Measurements from ENCODE around the gene CDK10. TPM values are rescaled to one million over a fixed set of nuclear protein-coding genes. Genes with fewer than 3 reads are reported as not detected.

Gene CDK10
- total RNA-seq, 1 experiment from 2014 or later, result 52.6 TPM

DNA sequence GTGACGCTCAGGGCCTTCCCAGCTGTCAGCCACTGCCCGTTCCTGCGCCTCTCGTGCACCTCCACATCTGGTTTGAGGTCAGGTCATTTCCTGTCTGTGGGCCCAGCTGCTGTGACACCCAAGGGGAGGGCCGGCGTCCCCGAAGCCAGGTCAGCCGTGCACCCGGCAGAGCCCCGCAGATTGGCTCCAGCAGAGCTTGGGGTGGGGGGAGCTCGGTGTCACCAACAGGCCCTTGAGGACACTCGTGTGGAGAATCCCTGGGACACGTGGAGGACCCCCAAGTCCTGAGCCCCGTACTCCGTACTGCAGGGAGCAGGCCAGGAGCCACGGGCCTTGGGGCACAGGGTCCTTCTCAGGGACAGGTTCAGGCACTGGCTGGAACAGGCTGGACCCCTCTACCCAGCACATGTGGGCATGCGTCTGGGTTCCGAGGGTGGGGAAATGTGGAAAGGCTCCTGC lies 10.2 kb downstream of the CDK10 start:
- CTCF ChIA-PET, result no interaction called here
- intact Hi-C loops (cut with micrococcal nuclease; ENCODE audit: unreplicated experiment), result no loop called here
- POLR2A ChIA-PET, result no interaction called here
- H3K9me3 ChIP-seq (ENCODE audit: control insufficient read depth, insufficient read depth, low read depth, low read length), result no peaks in the 10 kb centered on the region
- H3K36me3 ChIP-seq (ENCODE audit: control insufficient read depth, insufficient read depth, low read length), result no peaks in the 10 kb centered on the region; the same call in 1 of the 2 replicates
- ATAC-seq (no peak), DNase-seq (ENCODE audit: low read depth, low spot score) (no peak)
- H3K27ac ChIP-seq (ENCODE audit: low read length), result no peak overlapping the region
- H3K27me3 ChIP-seq (ENCODE audit: control insufficient read depth, insufficient read depth, low read length), result no peaks in the 10 kb centered on the region
- BruUV-seq (replicated peaks), result no TSS peak
- H3K4me1 ChIP-seq (ENCODE audit: control insufficient read depth, insufficient read depth, low read length), result peaks cover 4% of the 10 kb centered on the region; the same call in 1 of the 2 replicates
- TF ChIP-seq, protein P1, sequence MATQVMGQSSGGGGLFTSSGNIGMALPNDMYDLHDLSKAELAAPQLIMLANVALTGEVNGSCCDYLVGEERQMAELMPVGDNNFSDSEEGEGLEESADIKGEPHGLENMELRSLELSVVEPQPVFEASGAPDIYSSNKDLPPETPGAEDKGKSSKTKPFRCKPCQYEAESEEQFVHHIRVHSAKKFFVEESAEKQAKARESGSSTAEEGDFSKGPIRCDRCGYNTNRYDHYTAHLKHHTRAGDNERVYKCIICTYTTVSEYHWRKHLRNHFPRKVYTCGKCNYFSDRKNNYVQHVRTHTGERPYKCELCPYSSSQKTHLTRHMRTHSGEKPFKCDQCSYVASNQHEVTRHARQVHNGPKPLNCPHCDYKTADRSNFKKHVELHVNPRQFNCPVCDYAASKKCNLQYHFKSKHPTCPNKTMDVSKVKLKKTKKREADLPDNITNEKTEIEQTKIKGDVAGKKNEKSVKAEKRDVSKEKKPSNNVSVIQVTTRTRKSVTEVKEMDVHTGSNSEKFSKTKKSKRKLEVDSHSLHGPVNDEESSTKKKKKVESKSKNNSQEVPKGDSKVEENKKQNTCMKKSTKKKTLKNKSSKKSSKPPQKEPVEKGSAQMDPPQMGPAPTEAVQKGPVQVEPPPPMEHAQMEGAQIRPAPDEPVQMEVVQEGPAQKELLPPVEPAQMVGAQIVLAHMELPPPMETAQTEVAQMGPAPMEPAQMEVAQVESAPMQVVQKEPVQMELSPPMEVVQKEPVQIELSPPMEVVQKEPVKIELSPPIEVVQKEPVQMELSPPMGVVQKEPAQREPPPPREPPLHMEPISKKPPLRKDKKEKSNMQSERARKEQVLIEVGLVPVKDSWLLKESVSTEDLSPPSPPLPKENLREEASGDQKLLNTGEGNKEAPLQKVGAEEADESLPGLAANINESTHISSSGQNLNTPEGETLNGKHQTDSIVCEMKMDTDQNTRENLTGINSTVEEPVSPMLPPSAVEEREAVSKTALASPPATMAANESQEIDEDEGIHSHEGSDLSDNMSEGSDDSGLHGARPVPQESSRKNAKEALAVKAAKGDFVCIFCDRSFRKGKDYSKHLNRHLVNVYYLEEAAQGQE (IDR thresholded peaks at IDR 0.05; ENCODE audit: insufficient read depth in 1 of 2, low read depth in 2 of 2, low read length in 1 of 2), result no peak
- TF ChIP-seq SIN3A (IDR thresholded peaks at IDR 0.05; ENCODE audit: borderline replicate concordance, insufficient read depth, low read depth, low read length) (no peak), POLR2AphosphoS5 (IDR thresholded peaks at IDR 0.05; ENCODE audit: low read depth, low read length) (no peak), TCF7L2 (IDR thresholded peaks at IDR 0.05; ENCODE audit: low read depth, low read length) (no peak)
- TF ChIP-seq, protein P2, sequence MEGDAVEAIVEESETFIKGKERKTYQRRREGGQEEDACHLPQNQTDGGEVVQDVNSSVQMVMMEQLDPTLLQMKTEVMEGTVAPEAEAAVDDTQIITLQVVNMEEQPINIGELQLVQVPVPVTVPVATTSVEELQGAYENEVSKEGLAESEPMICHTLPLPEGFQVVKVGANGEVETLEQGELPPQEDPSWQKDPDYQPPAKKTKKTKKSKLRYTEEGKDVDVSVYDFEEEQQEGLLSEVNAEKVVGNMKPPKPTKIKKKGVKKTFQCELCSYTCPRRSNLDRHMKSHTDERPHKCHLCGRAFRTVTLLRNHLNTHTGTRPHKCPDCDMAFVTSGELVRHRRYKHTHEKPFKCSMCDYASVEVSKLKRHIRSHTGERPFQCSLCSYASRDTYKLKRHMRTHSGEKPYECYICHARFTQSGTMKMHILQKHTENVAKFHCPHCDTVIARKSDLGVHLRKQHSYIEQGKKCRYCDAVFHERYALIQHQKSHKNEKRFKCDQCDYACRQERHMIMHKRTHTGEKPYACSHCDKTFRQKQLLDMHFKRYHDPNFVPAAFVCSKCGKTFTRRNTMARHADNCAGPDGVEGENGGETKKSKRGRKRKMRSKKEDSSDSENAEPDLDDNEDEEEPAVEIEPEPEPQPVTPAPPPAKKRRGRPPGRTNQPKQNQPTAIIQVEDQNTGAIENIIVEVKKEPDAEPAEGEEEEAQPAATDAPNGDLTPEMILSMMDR (IDR thresholded peaks at IDR 0.05), result no peak
- H3K4me3 ChIP-seq (ENCODE audit: low read depth in 2 of 2, low read length in 2 of 2), result no peak overlapping the region
- in situ Hi-C loops (cut with HindIII; ENCODE audit: low pct_unique_long_range_greater_than_20kb, low sequenced_read_pairs), result no loop called here

DNA sequence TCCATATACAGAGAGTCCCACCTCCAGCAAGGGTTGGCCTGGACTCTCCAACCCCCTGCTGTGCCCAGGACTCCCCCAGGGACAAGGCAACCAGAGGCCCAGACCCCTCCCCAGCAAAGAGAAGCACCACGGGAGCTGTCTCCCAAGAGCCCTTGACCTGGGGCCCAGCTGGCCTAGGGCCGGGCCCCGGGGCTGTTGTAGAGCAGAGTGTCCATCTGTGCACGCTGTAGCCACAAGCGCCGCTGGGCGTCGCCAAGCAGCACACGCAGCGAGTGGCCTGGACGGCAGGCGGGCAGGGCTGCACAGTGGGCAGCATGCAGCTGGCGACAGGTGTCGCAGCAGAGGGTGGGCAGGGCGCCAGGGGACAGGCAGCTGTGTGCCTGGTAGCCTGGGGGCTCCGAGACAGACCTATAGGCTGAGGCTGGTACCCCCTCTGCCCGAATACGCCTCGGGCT lies 10.7 kb downstream of the CDK10 start:
- intact Hi-C loops (cut with micrococcal nuclease; ENCODE audit: unreplicated experiment) (no loop called here), in situ Hi-C loops (cut with HindIII; ENCODE audit: low pct_unique_long_range_greater_than_20kb, low sequenced_read_pairs) (no loop called here)
- ATAC-seq (no peak), DNase-seq (ENCODE audit: low read depth, low spot score) (no peak)
- BruUV-seq (replicated peaks), result no TSS peak
- no peaks in the 10 kb centered on the region; the same call in 1 of the 2 replicates for H3K36me3 ChIP-seq (ENCODE audit: control insufficient read depth, insufficient read depth, low read length)
- no peaks in the 10 kb centered on the region for H3K27me3 ChIP-seq (ENCODE audit: control insufficient read depth, insufficient read depth, low read length)
- TF ChIP-seq, protein P1 (IDR thresholded peaks at IDR 0.05; ENCODE audit: insufficient read depth in 1 of 2, low read depth in 2 of 2, low read length in 1 of 2), result no peak
- TF ChIP-seq TCF7L2 (IDR thresholded peaks at IDR 0.05; ENCODE audit: low read depth, low read length) (no peak), POLR2AphosphoS5 (IDR thresholded peaks at IDR 0.05; ENCODE audit: low read depth, low read length) (no peak; the same call in 1 of the 2 replicates), SIN3A (IDR thresholded peaks at IDR 0.05; ENCODE audit: borderline replicate concordance, insufficient read depth, low read depth, low read length) (no peak)
- TF ChIP-seq, protein P2 (IDR thresholded peaks at IDR 0.05), result no peak
- peaks cover 4% of the 10 kb centered on the region; the same call in 1 of the 2 replicates for H3K4me1 ChIP-seq (ENCODE audit: control insufficient read depth, insufficient read depth, low read length)
- POLR2A ChIA-PET, result no interaction called here
- H3K9me3 ChIP-seq (ENCODE audit: control insufficient read depth, insufficient read depth, low read depth, low read length), result no peaks in the 10 kb centered on the region
- no peak overlapping the region for H3K27ac ChIP-seq (ENCODE audit: low read length)
- H3K4me3 ChIP-seq (ENCODE audit: low read depth in 2 of 2, low read length in 2 of 2), result no peak overlapping the region
- CTCF ChIA-PET, result no interaction called here
